Measurements from ENCODE around the gene KLHL29.

GRCh38 chr2:23584054-23584745 lies 199.2 kb downstream of the KLHL29 start:
- no peak for TF ChIP-seq CTCF (IDR thresholded peaks at IDR 0.05)
- no peak for TF ChIP-seq REST (IDR thresholded peaks at IDR 0.05; ENCODE audit: insufficient read depth in 1 of 2, low read depth in 2 of 2, low read length in 1 of 2)
- no peak for TF ChIP-seq POLR2AphosphoS5 (IDR thresholded peaks at IDR 0.05; ENCODE audit: low read depth, low read length)
- TF ChIP-seq SIN3A (IDR thresholded peaks at IDR 0.05; ENCODE audit: borderline replicate concordance, insufficient read depth, low read depth, low read length) = no peak
- no peak for TF ChIP-seq TCF7L2 (IDR thresholded peaks at IDR 0.05; ENCODE audit: low read depth, low read length)

All from Panc1 (cell line).